Spinal cord (tissue), 10 donors: ENCODE measurements around the gene SNED1. TPM values are rescaled to one million over a fixed set of nuclear protein-coding genes. Genes with fewer than 3 reads are reported as not detected.

Experiments used
- DNase-seq, 6 donors: peaks; one replicate each; pipeline versions ENCODE4 v3.0.0 to v3.0.0-alpha.2; 2013 to 2015; ENCODE audit warnings: low spot score in 6 of 6, low read depth in 4 of 6
- H3K27ac ChIP-seq: one replicate; pipeline ENCODE4 v1.5.1; 2013; ENCODE audit warnings: low read depth, low read length, control low read depth
- H3K27me3 ChIP-seq: one replicate; pipeline ENCODE4 v1.6.1; 2013; ENCODE audit warnings: low read length; ENCODE audit not compliant: control insufficient read depth, insufficient read depth
- H3K36me3 ChIP-seq: one replicate; pipeline ENCODE4 v1.6.1; 2013; ENCODE audit warnings: low read length; ENCODE audit not compliant: control insufficient read depth, insufficient read depth
- H3K4me1 ChIP-seq: one replicate; pipeline ENCODE4 v1.6.1; 2013; ENCODE audit warnings: low read length; ENCODE audit not compliant: control insufficient read depth, insufficient read depth
- H3K4me3 ChIP-seq: one replicate; pipeline ENCODE4 v1.5.1; 2013; ENCODE audit warnings: low read depth, low read length, control low read depth
- H3K9me3 ChIP-seq: one replicate; pipeline ENCODE4 v1.6.1; 2013; ENCODE audit warnings: low read length; ENCODE audit not compliant: control insufficient read depth, insufficient read depth
- WGBS: methylation state at CpG from one replicate; pipeline ENCODE4 v1.1.5; 2013; ENCODE audit warnings: missing lambda C conversion rate; ENCODE audit not compliant: insufficient coverage; 5-methylcytosine and 5-hydroxymethylcytosine counted together
- polyA plus RNA-seq, 2 donors: library from polyadenylated mRNA; unstranded; fragments of 120-200 nt; gene quantifications; one replicate each; pipeline ENCODE4 v1.2.1, GENCODE V29; 2013; ENCODE audit not compliant: insufficient read length in 2 of 2
- total RNA-seq, 2 donors: library from RNA; depleted of rRNA in 1 of 2; stranded (reverse); fragments of 120-200 nt in 1 of 2; fragments of >200 nt in 1 of 2; gene quantifications; one replicate each; pipeline versions ENCODE4 v1.2.3 to v1.2.4, GENCODE V29; 2013 to 2014
- donor health status: healthy.

Gene SNED1
- total and polyA plus RNA-seq, 4 donors, result 6.0 to 93.7 (median 26.7) TPM

DNA sequence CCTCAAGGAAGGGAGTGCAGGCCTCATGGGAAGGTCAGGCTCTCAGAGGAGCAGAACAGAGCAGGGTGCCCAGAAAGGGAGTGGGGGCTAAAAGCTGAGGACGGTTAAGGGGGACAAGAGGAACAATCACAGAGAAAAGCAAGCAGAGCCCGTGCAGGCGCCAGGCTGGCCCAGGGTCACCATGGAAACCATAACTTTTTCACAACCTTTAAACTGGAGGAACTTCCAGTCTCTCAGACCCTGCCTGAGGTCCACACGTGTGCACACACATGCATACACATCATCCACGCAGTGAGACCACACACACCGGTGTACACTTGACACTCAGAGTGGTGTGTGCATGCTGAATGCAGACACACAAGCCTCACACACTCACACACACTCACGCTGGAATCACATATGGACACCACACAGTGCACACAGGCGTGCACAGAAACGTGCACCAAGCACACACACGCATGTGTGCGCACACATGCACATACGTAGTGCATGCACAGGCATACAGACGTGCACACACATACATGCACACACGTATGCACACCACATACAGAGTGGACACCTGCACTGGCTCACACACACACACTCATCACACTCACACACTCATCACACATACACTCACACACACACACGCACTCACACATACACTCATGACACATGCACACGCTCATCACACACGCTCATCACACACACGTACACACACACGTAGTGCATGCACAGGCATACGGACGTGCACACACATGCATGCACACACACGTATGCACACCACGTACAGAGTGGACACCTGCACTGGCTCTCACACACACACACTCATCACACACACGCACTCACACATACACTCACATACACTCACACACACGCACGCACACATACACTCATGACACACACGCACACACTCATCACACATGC is 37.2 kb upstream of the SNED1 start:
- Histone ChIP-seq H3K27me3 (no peaks in the 10 kb centered on the region), H3K4me3 (no peak overlapping the region), H3K36me3 (peaks cover 8% of the 10 kb centered on the region), H3K9me3 (no peaks in the 10 kb centered on the region), H3K27ac (no peak overlapping the region), H3K4me1 (peaks cover 63% of the 10 kb centered on the region)
- DNase-seq, result peak in 2 of 6 donors; percentile 62 to 64
- 78% methylated on average over 27 of the region's 27 CpGs for WGBS

DNA sequence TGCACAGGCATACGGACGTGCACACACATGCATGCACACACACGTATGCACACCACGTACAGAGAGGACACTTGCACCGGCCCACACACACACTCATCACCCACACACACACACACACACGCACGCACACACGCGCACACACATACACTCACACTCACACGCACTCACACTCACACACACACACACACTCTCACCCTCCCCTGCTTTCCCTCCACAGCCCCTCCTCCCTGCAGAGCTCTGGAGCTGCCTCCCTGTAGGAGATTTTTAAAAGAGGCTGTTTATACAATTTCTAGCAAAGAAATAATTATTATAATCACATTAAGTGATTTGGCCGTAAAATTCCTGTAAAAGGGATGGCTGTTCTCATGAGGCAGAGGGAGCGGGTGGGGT is 36.5 kb upstream of the SNED1 start:
- peaks cover 8% of the 10 kb centered on the region for H3K36me3 ChIP-seq
- no peak overlapping the region for H3K4me3 ChIP-seq
- H3K4me1 ChIP-seq, result peaks cover 56% of the 10 kb centered on the region
- WGBS, result 87% methylated on average over 7 of the region's 12 CpGs
- H3K9me3 ChIP-seq, result no peaks in the 10 kb centered on the region
- no peaks in the 10 kb centered on the region for H3K27me3 ChIP-seq
- peak overlapping the region; percentile 25 for H3K27ac ChIP-seq
- peak in 1 of 6 donors; percentile 48 for DNase-seq

DNA sequence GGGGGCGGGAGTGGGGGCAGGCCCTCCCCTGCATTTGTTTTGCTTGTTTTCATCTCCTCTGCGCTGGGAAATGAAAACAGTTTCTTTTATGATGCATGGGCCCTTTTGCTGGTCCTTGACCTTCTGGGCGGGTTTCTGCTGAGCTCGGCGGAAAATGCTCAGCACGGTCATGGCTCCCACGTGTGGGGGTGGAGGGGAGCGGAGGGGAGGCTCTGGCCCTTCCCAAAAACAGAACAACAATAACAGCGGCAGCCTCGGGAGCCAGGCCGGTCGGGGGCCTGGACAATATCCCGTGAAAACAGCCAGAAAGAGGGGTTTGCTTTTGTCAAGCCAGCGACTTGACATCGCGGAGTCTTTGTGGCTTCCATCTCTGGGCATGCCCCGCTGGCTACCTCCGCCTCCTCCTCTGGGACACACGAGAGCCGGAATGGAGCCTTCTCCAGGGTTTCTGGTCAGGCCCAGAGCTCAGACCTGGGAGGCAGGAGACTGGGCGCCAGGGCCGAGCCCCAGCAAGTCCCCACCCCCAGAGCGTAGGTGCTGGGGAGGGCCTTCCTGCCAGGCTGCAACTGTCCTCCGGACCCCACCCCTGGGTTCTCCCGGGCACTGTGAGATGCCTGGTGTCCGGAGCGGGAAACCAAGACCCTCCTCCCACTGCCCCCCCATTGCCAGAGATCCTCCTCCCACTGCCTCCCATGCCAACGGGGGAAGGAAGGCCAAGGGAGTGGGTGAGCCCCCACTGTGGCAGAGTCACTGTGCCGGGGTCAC is 35.9 kb upstream of the SNED1 start:
- Histone ChIP-seq H3K36me3 (peaks cover 8% of the 10 kb centered on the region), H3K9me3 (no peaks in the 10 kb centered on the region), H3K4me3 (no peak overlapping the region), H3K27me3 (no peaks in the 10 kb centered on the region), H3K4me1 (peaks cover 50% of the 10 kb centered on the region), H3K27ac (peak overlapping the region; percentile 76)
- 30% methylated on average over 23 of the region's 29 CpGs for WGBS
- peak in 2 of 6 donors; percentile 61 to 86 for DNase-seq

DNA sequence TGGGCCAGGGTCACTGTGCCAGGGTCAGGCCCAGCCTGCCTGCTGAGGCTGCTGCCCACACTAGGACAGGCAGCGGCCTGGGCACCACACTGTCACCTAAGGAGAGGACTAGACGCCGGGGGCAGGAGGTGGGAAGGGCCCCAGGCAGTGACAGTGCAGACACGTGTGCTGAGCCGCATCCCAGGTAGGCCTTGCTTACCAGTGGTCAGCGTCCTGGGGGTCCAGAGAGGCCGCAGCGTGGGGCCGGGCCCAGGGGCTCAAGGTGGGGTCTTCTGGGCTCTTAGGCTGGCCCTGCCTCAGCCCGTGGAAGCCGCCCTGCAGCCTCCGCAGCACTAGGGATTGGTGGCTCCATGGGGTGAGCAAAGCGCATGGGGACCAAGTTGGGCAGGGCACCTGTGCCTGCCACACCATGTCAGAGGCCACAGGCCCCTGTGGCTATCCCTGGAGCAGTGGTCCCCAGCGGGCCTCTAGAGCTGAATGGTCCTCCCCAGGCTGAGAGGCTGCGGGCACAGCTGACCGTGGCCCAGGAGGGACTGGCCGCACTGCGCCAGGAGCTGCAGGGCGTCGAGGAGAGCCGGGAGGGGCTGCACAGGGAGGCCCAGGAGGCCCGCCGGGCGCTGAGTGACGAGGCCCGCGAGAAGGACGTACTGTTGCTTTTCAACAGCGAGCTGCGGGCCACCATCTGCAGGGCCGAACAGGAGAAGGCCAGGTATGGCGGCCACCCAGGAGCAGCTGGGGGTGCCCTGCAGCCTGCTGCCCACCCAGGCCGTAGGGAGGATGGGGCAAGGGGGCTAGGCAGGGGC is 35.2 kb upstream of the SNED1 start:
- DNase-seq, result no peak
- no peak overlapping the region for H3K27ac ChIP-seq

DNA sequence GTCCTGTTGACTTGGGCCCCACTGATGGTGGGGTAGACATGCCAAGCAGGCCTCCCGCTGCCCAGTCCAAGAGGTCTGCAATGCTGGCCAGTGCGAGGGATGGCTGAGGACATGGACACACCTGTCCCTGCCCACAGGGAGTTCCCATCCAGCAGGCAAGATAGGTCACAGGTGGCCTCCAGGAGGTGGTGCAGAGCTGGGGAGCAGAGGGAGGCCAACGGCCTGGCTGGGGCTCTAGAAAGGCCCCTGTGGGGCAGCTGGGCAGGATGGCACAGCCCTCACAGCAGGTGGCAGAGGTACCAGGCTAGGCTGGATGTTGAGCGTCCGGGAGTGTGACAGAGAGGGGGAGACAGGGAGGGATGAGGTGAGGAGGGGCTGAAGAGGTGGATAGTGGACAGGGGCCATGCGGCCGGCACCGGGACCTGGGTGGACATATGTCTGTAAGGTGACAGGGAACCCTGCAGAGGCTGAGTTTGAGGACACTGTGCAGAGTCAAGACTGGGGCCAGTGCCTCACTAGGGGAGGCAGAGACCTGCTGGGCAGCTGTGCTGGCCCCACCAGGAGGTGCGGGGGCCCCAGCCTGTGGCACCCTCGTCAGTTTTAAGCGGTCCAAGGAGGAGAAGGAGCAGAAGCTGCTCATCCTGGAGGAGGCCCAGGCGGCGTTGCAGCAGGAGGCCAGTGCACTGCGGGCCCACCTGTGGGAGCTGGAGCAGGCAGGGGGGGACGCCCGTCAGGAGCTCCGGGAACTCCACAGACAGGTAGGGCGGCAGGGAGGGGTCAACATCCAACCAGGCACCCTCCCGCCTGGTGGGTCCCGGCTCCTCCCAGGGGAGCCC is 34.3 kb upstream of the SNED1 start:
- DNase-seq, result no peak
- Histone ChIP-seq H3K4me3 (no peak overlapping the region), H3K36me3 (peaks cover 13% of the 10 kb centered on the region), H3K9me3 (no peaks in the 10 kb centered on the region), H3K27me3 (no peaks in the 10 kb centered on the region), H3K4me1 (peaks cover 34% of the 10 kb centered on the region), H3K27ac (no peak overlapping the region)
- 90% methylated on average over 20 of the region's 20 CpGs for WGBS

More for the DNA sequence above, 35.2 kb upstream of the SNED1 start:
- peaks cover 8% of the 10 kb centered on the region for H3K36me3 ChIP-seq
- H3K4me1 ChIP-seq, result peaks cover 43% of the 10 kb centered on the region
- no peak overlapping the region for H3K4me3 ChIP-seq
- H3K27me3 ChIP-seq, result no peaks in the 10 kb centered on the region
- 92% methylated on average over 33 of the region's 33 CpGs for WGBS
- H3K9me3 ChIP-seq, result no peaks in the 10 kb centered on the region

DNA sequence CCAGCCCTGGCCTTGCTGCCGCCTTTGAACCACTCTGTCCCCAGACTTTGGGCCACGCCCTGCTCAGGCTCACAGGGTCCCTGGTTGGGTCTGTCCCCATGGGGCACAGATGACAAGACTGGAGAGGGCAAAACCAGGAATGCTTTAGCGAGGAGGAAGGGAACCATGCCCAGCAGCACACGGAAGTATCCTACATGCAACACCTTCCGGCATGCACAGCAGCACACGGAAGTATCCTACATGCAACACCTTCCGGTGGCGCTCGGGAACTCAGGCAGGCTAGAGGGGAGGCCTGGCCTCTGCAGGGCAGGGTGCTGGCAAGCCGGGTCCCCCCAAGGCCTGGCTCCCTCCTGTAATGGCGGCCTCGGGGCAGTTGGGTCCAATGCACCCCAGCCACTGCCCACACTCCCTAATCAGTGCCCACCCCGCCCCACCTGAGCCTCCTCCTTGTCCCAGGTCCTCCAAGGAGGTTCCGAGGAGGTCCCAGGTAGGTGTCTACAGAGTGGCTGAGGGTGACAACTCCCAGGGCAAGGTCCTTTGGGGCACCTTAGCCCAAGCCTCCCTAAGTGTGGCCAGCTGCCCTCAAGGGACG is 33.6 kb upstream of the SNED1 start:
- H3K36me3 ChIP-seq, result peaks cover 13% of the 10 kb centered on the region
- 96% methylated on average over 13 of the region's 15 CpGs for WGBS
- no peak overlapping the region for H3K4me3 ChIP-seq
- no peak for DNase-seq
- H3K27me3 ChIP-seq, result no peaks in the 10 kb centered on the region
- peaks cover 32% of the 10 kb centered on the region for H3K4me1 ChIP-seq
- H3K27ac ChIP-seq, result no peak overlapping the region
- H3K9me3 ChIP-seq, result no peaks in the 10 kb centered on the region

DNA sequence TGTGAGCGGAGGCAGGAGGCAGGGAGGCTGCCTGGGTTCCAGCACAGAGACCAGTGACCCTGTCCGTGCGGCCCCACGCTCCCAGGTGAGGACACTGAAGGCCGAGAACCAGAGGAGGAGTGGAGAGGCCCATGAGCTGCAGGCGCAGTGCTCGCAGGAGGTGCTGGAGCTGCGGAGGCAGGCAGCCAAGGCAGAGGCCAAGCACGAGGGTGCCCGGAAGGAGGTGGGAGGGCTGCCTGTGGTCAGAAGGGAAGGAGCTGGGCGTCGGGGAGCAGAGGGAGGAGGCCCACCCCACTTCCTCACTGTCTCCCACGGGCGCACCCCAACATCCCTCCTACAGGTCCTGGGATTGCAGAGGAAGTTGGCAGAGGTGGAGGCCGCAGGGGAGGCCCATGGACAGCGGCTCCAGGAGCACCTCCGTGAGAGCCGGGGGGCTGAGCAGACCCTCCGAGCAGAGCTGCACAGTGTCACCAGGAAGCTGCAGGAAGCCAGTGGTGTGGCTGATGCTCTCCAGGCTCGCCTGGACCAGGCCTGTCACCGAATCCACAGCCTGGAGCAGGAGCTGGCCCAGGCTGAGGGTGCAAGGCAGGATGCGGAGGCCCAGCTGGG is 33.0 kb upstream of the SNED1 start:
- no peak overlapping the region for H3K27ac ChIP-seq
- peaks cover 13% of the 10 kb centered on the region for H3K36me3 ChIP-seq
- H3K27me3 ChIP-seq, result no peaks in the 10 kb centered on the region
- peaks cover 26% of the 10 kb centered on the region for H3K4me1 ChIP-seq
- no peak overlapping the region for H3K4me3 ChIP-seq
- H3K9me3 ChIP-seq, result no peaks in the 10 kb centered on the region
- no peak for DNase-seq
- 89% methylated on average over 14 of the region's 22 CpGs for WGBS

DNA sequence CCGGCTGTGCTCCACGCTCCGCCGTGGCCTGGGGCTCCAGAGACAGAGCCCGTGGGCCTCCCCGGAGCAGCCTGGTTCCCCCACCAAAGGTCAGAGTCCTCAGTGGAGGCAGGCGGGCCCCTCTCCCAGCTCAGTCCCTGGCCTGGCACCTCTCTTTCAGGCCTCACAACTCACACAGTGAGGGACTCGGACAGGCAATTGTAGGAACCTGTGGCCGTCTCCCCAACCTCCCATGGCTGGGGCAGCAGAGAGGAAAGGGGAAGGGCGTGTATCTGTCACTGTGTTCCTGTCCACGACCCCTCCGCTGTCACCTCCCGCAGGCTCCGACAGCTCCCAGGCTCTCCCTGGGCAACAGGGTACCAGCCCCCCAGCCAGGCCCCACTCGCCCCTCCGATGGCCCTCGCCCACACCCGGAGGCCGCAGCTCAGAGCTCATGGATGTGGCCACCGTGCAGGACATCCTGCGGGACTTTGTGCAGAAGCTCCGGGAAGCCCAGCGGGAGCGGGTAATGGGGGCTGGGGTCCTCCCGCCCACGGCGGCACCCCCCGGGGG is 32.4 kb upstream of the SNED1 start:
- Histone ChIP-seq H3K4me1 (peaks cover 20% of the 10 kb centered on the region), H3K27ac (no peak overlapping the region), H3K36me3 (peaks cover 13% of the 10 kb centered on the region), H3K4me3 (no peak overlapping the region), H3K9me3 (no peaks in the 10 kb centered on the region), H3K27me3 (peaks cover 1% of the 10 kb centered on the region)
- DNase-seq, result no peak
- 89% methylated on average over 24 of the region's 28 CpGs for WGBS
